NK-92 treated with Interleukin-12 subunit alpha and Interleukin-12 subunit beta, amount 100 ng/mL, for 24 hours (cell line): ENCODE data around the gene SORCS3.

Experiments
- DNase-seq: peaks from one replicate; lab custom pipeline; 2025; lab: John Stamatoyannopoulos, UW

SORCS3 gene

GRCh38 chr10:105023211-105024111 is 382.4 kb downstream of the SORCS3 start:
- no peak for DNase-seq

- DNase-seq: no peak
These were observed 383.1 kb downstream of the SORCS3 start for GRCh38 chr10:105024184-105024583.

GRCh38 chr10:105025092-105025491 is 384.0 kb downstream of the SORCS3 start:
- DNase-seq: no peak

- DNase-seq: no peak
These were observed 385.5 kb downstream of the SORCS3 start for GRCh38 chr10:105026566-105026965.

- DNase-seq: no peak
These were observed 388.2 kb downstream of the SORCS3 start for GRCh38 chr10:105029286-105029685.

GRCh38 chr10:105037022-105037421 is 395.9 kb downstream of the SORCS3 start:
- no peak for DNase-seq

- DNase-seq: no peak
These were observed 400.9 kb downstream of the SORCS3 start for GRCh38 chr10:105041956-105042355.

- DNase-seq: no peak
These were observed 401.9 kb downstream of the SORCS3 start for GRCh38 chr10:105042906-105043552.

- DNase-seq: no peak
These were observed 403.8 kb downstream of the SORCS3 start for GRCh38 chr10:105044902-105045301.

GRCh38 chr10:105056413-105056812 is 415.3 kb downstream of the SORCS3 start:
- no peak for DNase-seq

- DNase-seq: no peak
These were observed 421.9 kb downstream of the SORCS3 start for GRCh38 chr10:105062951-105063350.

- DNase-seq: peak; percentile 13
These were observed 422.7 kb downstream of the SORCS3 start for GRCh38 chr10:105063796-105064195.

GRCh38 chr10:105068497-105068896 is 427.4 kb downstream of the SORCS3 start:
- DNase-seq: no peak

- no peak for DNase-seq
These were observed 429.2 kb downstream of the SORCS3 start for GRCh38 chr10:105070249-105070648.

- no peak for DNase-seq
These were observed 429.9 kb downstream of the SORCS3 start for GRCh38 chr10:105070952-105071351.

GRCh38 chr10:105071980-105072379 is 430.9 kb downstream of the SORCS3 start:
- DNase-seq: no peak

- no peak for DNase-seq
These were observed 432.9 kb downstream of the SORCS3 start for GRCh38 chr10:105073999-105074398.

- no peak for DNase-seq
These were observed 433.9 kb downstream of the SORCS3 start for GRCh38 chr10:105075031-105075430.

- no peak for DNase-seq
These were observed 444.9 kb downstream of the SORCS3 start for GRCh38 chr10:105085980-105086379.

GRCh38 chr10:105094048-105094447 is 453.0 kb downstream of the SORCS3 start:
- DNase-seq: no peak

GRCh38 chr10:105096316-105096715 is 455.2 kb downstream of the SORCS3 start:
- no peak for DNase-seq

- DNase-seq: no peak
These were observed 461.9 kb downstream of the SORCS3 start for GRCh38 chr10:105102977-105103376.

GRCh38 chr10:105104297-105104696 is 463.2 kb downstream of the SORCS3 start:
- DNase-seq: no peak
